Ishikawa (cell line): ENCODE measurements around the gene RALA.

Experiments used
- CEBPB ChIP-seq: IDR thresholded peaks from 2 replicates; pipeline ENCODE4 v1.6.1; 2012
- CREB1 ChIP-seq: IDR thresholded peaks from 2 replicates; pipeline ENCODE4 v1.6.1; 2012; ENCODE audit warnings: low read depth
- EGR1 ChIP-seq: IDR thresholded peaks from 2 replicates; pipeline ENCODE4 v1.6.1; 2012
- EP300 ChIP-seq: IDR thresholded peaks from 2 replicates; pipeline ENCODE4 v1.6.1; 2012; ENCODE audit warnings: borderline replicate concordance
- FOXM1 ChIP-seq: IDR thresholded peaks from 2 replicates; pipeline ENCODE4 v1.6.1; 2012; ENCODE audit warnings: low read depth, borderline replicate concordance
- MAX ChIP-seq: IDR thresholded peaks from 2 replicates; pipeline ENCODE4 v1.6.1; 2012
- NFIC ChIP-seq: IDR thresholded peaks from 2 replicates; pipeline ENCODE4 v1.6.1; 2012
- RAD21 ChIP-seq: IDR thresholded peaks from 2 replicates; pipeline ENCODE4 v1.6.1; 2012; ENCODE audit warnings: low read depth
- REST ChIP-seq: IDR thresholded peaks from 2 replicates; pipeline ENCODE4 v1.6.1; 2012; ENCODE audit warnings: low read depth, mild to moderate bottlenecking
- TAF1 ChIP-seq: IDR thresholded peaks from 2 replicates; pipeline ENCODE4 v1.6.1; 2012; ENCODE audit warnings: low read depth, mild to moderate bottlenecking
- TCF12 ChIP-seq: IDR thresholded peaks from 2 replicates; pipeline ENCODE4 v1.6.1; 2012; ENCODE audit warnings: low read depth
- TEAD4 ChIP-seq: IDR thresholded peaks from 2 replicates; pipeline ENCODE4 v1.6.1; 2012
- USF1 ChIP-seq: IDR thresholded peaks from 2 replicates; pipeline ENCODE4 v1.6.1; 2012
- YY1 ChIP-seq: IDR thresholded peaks from 2 replicates; pipeline ENCODE4 v1.6.1; 2012; ENCODE audit warnings: low read depth
- ZBTB7A ChIP-seq: IDR thresholded peaks from 2 replicates; pipeline ENCODE4 v1.6.1; 2012; ENCODE audit warnings: low read depth

The RALA gene

GRCh38 chr7:39605087-39605486 is 18.3 kb upstream of the RALA start:
- no peak for TF ChIP-seq REST

GRCh38 chr7:39606352-39606751 is 17.0 kb upstream of the RALA start:
- TF ChIP-seq USF1 (no peak), EP300 (no peak), CREB1 (no peak)

- TF ChIP-seq EGR1 (no peak), TEAD4 (no peak), RAD21 (no peak), USF1 (no peak), TAF1 (no peak), ZBTB7A (no peak), TCF12 (no peak), NFIC (no peak), YY1 (no peak), EP300 (no peak), CEBPB (no peak), MAX (no peak), REST (no peak), FOXM1 (no peak), CREB1 (no peak)
These were observed 16.4 kb upstream of the RALA start for GRCh38 chr7:39606941-39607340.

- TF ChIP-seq YY1, result no peak
- no peak for TF ChIP-seq RAD21
- TF ChIP-seq CEBPB, result no peak
- no peak for TF ChIP-seq TAF1
- TF ChIP-seq EGR1, result no peak
- TF ChIP-seq USF1, result no peak
- TF ChIP-seq ZBTB7A, result no peak
- no peak for TF ChIP-seq NFIC
- no peak for TF ChIP-seq FOXM1
- no peak for TF ChIP-seq MAX
- TF ChIP-seq TCF12, result no peak
- no peak for TF ChIP-seq CREB1
- no peak for TF ChIP-seq TEAD4
- no peak for TF ChIP-seq EP300
- no peak for TF ChIP-seq REST
These were observed 15.5 kb upstream of the RALA start for GRCh38 chr7:39607865-39608264.

- TF ChIP-seq FOXM1, result no peak
- TF ChIP-seq TEAD4, result no peak
- no peak for TF ChIP-seq TAF1
- no peak for TF ChIP-seq ZBTB7A
- no peak for TF ChIP-seq EP300
- TF ChIP-seq TCF12, result no peak
- no peak for TF ChIP-seq CEBPB
- TF ChIP-seq MAX, result no peak
- TF ChIP-seq USF1, result no peak
- TF ChIP-seq CREB1, result no peak
- no peak for TF ChIP-seq EGR1
- no peak for TF ChIP-seq REST
- no peak for TF ChIP-seq NFIC
- no peak for TF ChIP-seq RAD21
- TF ChIP-seq YY1, result no peak
These were observed 15.1 kb upstream of the RALA start for GRCh38 chr7:39608278-39608677.
